Activated CD8-positive, alpha-beta memory T cell treated with anti-CD3 and anti-CD28 coated beads for 1 hour (primary cell): Measurements from ENCODE around the gene PIMREG.

Source experiments
- DNase-seq, 2 donors: peaks; one replicate each; pipeline ENCODE4 v3.0.0-alpha.2; 2020; ENCODE audit warnings: low read depth in 1 of 2; ENCODE audit errors: extremely low read depth in 1 of 2

The PIMREG gene, protein sequence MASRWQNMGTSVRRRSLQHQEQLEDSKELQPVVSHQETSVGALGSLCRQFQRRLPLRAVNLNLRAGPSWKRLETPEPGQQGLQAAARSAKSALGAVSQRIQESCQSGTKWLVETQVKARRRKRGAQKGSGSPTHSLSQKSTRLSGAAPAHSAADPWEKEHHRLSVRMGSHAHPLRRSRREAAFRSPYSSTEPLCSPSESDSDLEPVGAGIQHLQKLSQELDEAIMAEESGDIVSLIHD

DNA sequence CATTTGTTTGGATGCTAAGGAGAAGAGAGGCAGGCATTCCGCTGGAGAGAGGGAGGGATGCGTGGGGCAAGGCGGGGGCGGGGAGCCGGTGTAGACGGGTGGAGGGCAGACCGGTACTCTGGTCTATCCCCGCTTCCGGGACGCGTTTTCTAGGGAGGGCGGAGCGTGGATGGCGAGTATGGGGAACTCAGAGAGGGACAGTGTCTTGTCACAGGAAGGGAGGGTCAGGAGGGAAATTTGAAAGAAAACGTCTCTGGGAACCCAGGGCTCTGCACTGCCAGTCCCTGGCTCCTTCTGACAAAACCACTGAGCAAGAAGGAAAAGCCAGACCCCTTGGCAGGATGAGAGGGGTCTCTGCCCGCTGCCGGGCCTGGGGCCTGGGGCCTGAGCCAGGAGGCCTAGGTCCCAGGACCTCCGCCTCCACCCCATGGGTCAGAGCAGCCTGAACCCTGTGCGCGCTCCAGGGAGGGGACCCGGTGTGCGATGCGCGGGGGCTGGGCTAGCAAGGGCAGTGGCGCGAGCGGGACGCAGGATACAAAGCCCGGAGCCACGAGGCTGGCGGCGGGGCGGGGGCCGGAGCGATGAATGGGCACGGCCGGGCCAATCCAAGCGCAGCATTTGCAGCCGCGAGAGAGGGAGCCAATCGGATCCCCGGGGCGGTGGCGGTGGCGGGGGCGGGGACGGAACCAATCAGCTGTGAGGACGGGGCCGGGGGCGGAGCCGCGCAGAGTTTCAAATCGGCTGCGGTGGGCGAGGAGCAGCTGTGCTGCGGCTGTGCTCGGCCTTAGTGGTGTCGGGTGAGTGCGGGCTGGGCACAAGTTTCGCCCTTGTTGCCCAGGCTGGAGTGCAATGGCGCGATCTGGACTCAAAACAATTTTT lies at the start of gene PIMREG:
Gene PIMREG, plus strand, starts transcription at position 764 of the 879 bp plus-strand sequence. CDS start 656 bp downstream, outside the sequence.
- DNase-seq: peak; percentile 73 to 88

DNA sequence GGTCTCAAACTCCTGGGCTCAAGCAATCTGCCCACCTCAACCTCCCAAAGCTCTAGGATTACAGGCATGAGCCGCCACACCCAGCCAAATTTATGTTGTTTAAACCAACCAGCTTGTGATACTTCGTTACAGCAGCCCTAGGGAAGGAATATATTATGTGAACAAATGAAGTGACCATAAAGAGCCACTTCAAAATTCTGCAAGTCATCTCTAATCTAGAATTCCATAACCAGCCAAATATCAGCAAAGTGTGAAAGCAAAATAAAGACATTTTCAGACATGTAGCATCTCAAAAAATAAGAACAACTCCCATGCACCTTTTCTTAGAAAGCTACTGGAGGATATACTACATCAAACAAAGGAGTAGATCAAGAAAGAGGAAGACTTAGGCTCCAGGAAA lies 45.3 kb upstream of the PIMREG start:
- DNase-seq: no peak

DNA sequence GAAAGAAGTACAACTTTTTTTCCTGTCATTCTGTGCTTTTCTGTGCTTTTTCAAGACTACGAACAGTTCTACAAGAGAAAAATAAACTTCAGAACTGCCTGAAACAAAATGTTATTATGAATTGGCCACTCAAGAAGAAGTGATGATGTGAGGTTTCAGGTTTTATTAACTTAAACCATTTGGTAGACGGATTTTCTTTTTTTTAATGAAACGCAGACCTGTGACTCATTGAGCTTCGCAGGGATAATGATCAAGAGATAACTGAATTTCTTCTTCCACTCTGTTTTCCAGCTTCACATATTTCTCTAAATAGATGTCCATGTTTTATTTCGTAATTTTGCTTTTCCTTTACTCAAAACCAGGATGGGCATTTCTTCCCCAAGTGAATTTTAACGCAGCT lies 42.0 kb upstream of the PIMREG start:
- DNase-seq: no peak

DNA sequence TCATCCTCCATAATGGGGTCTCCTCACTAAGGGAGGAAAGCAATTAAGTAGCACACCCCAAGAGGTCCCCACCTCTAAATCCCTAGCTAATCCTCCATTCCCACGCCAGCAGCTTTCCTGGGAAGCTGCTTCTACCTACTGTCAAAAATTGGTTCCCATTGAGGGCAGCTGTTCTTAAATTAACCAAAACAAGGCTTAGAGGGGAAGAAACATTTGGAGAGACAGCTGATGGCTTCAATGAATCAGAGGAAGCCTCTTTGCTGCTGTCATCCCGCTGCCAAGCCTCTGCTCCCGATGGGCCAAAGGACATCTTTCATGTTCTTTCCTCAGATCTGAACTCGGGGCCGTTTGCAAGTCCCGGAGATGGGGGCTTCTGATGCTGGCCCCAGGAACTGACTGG lies 36.0 kb upstream of the PIMREG start:
- no peak for DNase-seq

DNA sequence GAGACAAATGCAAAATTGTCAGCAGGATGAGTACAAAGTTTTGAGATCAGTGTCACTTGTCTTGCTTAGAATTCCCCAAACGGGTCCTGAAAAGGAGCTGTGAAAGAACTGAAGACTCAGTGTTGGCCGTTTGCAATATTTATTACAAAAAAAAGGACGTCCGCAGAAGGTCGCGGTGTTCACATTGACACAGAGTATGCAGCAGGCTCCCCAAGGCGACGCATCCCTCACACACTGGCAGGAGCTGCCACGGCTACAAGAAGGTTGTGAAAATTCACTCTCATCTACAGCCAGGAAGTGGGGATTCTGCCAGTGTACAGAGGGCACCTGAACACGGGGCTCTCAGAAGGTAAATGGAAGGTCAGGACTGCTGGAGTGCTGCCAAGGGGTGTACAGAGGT lies 35.5 kb upstream of the PIMREG start:
- DNase-seq: no peak

DNA sequence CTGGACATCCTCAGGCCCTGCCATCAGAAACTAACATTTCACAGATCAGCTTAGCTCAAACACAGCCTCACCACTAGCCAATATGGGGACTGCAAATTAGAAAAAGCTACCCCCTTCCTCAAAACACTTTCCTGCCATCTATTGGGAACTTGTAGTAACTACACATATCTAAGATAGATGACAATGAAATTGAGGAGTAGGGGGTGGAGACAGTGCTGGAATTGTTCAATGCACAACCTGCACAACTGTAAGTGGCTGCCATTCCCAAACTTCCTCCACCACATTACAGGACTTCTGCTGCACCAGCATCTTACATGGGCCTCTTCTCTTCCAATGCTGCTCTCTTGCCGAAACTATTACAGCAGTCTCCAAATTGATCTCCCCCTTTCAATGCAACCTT lies 31.2 kb upstream of the PIMREG start:
- DNase-seq: no peak

DNA sequence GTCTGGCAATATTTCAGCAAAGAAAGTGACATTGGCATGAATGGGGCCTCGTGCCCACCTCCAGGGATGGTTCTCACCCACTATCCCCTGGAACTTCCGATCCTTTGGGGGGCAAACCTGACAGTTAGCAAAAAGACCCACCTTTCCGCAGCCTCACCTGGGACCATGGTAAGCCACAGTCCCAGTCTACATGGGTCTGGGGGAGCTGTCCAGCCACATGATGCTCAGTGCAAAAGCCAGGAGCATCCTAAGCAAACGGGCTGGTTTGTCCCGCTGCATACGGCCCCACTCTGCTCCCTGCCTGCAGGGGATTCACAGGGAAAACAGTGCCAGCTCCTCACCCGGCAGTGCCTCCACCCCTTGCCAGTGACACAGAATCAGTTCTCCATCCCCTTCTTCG lies 28.6 kb upstream of the PIMREG start:
- DNase-seq: no peak

DNA sequence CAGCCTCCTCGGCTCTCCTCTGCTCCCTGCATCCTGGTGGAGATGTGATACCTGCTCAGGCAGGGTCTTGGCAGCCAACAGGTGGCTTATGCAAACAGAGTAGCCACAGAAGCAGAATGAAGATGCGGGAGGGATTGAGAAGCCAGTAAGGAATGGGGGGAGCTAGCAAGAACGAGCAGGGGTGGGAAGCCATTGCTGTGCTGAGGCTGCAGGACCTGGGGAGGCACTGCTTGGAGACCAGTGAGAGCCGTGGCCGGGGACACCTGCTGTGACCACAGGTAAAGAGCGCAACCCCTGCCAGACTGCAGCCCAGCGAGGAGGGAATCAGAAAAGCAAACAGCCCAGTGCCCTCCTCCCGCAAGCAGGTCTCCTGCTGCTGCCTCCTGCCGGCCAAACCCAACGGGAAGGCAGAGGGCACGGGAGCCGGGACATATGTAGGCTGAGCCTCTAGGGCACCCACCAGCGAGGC lies 24.0 kb upstream of the PIMREG start:
- DNase-seq: no peak

DNA sequence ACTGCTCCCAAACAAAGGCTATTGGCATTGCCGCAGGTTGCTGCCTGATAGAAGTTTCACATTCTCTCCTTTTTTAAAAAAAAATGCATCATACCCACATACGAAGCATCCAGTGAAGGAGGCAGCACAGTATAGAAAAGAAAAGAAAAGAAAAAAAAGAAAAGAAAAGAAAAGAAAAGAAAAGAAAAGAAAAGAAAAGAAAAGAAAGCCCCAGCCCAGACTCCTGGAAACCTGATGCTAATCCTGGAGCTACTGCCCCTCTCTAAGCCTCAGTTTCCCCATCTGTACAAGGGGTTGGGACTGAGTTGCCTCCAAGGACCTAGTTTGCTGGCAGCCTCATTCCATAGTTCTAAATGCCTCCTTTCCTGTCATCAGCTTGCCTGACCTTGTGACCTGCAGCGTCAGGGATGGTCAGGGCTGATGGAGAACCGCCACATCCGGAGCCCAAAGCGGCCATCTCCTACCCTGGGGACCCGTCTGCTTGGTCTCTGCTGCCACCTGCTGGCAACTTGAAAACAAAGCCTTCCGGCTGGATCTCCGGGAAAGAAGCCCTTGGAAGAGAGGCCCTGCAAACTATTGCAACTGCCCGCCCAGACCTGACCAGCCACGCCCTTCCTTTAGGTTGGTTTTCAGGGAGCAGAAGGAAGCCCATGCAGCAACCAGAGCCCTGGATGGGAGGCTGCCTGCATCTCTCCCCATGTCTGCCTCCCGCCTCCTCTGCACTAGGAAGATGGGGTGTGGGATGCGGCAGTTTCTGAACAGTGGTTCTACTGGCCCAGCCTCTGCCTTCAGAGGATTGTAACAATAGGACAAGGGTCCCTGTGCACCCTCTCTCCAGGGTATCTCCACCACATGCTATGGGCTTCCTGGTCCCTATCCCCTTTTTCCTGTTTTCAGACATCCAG lies 22.3 kb upstream of the PIMREG start:
- DNase-seq: peak; percentile 33 to 62

DNA sequence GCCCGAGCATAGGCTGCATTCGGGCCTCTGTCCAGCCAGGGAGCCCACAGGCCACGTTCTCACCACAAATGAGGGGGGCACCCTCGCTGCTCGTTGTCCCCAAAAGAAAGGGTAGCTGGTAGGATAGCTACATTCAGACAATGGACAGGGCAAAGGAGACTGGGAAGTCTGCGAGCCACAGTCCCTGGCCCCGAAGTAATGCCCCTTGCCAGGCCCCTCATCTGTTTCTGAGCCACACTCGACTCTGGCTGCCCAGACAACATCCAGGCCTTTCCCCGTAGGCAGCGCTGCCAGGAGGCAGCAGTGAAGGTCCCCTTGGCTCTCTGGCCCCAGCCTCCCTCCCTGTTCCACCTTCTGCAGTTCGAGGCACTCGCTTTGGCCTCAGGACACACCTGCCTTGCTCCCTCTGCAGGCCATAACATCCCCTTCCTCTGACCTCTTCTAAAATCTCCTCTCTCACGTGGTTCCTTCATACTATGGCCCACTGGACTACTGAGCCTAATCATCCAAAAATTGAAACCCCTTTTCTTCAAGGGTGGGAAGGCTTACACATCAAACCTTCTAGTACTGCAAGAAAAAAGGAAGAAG lies 21.5 kb upstream of the PIMREG start:
- DNase-seq: no peak

DNA sequence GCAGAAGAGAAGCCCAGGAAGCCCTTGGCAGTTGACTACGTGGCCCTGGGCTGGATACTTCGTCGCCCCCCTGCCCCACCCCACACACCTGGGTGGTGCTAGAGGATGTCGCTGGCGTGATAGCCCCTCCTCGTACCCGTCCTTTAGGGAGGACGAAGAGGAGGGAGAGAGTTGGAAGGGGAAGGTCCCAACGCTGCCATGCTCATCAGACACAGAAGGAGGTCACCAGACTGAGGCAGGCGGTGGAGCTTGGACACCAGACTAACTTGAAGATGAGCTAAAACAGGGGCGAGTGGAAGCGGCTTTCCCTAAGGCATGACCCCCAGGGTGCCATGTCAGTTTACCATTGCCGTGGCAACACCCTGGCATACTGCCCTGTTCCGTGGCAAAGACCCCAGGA lies 20.3 kb upstream of the PIMREG start:
- no peak for DNase-seq

DNA sequence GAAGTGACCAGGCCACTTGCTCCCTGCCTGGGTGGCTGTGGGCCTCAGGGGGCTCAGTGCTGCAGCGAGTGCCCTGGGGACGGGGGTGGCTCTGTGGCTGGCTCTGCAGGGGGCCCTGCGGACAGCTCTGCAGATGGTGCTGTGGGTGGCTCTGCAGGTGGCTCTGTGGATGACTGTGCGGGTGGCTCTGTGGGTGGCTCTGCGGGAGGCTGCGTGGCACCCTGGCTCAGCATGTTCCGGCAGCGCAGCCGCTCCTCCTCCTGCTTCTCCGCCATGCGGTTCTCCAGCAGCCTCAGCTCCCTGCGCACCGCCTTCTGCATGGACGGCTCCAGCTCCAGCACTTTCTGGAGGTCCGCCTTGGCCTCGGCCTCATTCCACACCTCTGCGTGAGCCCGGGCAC lies 18.8 kb upstream of the PIMREG start:
- no peak for DNase-seq

DNA sequence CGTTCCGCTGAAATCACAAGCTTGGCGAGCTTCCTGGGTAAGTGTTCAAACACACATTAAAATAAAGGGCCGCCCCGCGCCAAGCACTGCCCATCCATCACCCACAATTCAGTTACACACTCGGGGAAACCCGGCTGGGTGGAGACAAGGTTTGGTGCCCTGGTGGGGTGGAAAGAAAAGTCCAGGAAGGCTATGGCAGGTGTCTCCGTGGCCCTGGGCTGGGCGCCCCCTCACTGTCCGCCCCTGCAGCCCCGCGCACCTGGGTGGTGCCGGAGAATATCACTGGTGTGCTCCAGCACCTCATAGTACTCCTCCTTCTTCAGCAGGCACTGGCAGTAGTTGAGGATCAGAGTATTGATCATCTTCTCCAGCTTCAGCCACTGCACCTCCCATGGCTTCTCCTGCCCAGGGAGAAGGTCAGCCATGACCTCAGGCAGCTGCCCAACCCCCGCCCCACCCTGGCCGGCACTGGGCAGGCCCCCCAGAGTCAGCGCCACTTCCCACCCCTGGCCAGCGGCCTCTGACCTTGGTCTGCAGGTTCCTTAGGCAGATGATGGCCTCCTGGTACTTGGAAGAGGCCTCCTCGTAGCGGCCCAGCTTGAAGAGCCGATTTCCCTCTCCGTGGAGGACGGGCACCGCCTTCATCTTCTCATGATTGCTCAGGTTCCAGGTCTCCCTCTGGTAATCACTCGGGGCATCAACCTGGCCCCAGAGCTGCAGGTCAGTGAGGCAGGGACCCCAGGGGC lies 17.7 kb upstream of the PIMREG start:
- no peak for DNase-seq

DNA sequence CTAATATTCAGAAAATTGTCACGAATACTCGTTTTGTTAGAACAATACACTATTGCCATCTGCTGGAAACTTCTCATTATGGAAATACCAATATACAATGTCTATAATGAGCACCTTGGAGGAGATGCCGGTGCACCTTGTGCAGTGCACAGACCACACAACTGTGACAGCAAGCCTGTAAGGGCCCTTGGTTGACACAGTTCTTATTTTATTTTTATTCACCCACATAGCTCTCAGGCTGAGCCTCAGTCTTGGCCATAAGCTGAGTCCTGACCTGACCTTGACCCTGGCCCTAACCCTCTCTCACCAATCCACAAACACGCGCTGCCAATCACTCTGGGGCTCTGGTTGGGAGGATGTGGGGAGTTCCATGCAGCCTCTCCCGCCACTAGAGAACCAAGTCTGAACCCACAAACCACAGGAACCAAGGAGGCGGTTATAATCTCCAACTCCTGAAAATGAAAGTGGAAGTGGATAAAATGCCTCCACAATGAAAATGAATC lies 16.9 kb upstream of the PIMREG start:
- DNase-seq: no peak

DNA sequence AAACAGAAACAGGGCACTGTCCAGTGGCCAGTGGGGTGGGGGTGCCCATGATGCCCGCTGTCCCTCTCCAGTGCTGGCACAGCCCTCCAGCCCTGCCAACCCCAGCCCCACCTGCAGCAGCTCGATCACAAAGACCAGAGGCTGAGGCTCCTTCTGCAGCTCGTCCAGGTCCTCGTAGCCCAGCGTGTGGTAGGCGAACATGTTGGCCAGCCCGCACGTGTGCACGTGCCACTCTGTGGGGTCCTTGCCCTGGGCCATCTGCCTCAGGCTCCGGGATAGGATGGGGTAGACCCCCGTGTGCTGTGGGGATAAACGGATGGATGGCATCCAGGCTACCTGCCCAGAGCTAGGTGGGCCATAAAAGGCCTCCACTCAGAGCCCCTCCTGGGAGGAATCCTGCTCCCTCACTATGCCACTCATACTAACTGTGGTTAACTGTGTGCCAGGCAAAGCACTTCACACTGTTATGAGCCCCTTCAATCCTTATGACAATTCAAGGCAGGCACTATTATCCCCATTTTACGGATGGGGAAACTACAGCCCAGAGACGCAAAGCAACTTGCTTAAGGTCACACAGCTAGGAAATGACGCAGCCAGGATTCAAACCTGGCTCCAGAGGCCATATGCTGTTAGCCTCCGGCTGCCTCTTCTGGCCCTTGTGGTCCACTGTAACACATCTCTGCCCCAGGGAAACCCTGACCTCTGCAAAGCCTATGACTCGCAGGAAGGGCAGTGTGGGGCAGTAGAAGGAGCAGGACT lies 15.9 kb upstream of the PIMREG start:
- no peak for DNase-seq

DNA sequence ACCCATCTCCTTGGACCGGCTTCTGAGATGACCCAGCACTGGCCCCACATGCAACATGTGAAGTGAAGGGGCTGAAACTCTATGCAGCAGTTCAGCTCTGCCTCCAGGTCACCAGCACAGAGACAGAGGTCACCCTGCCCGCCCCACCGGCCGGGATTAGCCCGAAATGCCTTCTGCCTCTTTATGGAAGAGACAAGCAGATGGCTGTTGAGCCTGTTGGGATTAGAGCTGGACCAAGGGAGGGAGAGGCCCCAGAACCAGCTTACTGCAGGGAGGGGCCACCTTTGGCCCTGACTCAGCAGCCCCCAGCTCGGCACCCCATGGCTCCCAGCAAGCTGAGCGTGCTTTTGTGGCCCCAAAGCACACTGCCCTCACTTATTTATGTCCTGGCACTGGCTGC lies 15.0 kb upstream of the PIMREG start:
- no peak for DNase-seq

DNA sequence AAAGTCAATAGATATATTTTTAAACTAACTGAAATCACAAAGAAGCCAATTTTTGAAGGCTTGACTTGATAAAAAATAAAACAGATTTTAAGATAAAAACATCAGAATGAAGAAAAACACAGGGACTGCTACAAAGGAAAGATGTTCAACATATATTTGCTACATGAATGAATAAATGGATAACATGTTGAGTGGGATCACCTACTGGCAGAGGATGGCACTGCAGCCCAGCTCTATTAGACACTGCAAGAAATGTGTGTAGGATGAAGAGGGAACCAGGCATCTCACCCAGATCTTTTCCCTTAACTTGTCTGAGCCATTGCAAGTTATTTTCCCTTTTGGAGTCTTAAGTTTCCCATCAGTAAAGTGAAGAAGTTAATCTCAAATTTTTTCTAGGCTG lies 13.5 kb upstream of the PIMREG start:
- DNase-seq: no peak

DNA sequence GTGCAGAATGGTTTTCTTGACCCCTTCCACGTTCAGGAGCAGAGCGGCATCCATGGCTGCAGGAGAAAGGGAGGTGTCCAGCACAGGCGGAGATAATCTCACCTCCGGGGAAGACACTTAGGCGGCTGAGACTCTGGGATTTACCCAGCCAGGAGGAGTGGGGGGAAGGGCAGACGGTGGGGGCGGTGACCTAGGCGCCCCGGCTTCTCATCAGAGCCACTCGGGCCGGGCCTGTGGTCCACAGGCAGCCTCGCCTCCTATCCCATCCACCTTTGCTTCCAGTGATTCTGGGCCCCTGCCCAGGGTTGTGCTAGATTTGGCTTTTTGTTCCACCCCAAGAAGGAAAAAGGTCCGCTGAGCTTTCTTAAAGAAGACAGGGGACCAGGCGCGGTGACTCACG lies 9.2 kb upstream of the PIMREG start, which contains the start of gene AIPL1:
Gene AIPL1, minus strand, starts transcription at position 71 of the 400 bp plus-strand sequence. Its CDS starts 17 bp downstream, at position 54.
- DNase-seq: no peak

DNA sequence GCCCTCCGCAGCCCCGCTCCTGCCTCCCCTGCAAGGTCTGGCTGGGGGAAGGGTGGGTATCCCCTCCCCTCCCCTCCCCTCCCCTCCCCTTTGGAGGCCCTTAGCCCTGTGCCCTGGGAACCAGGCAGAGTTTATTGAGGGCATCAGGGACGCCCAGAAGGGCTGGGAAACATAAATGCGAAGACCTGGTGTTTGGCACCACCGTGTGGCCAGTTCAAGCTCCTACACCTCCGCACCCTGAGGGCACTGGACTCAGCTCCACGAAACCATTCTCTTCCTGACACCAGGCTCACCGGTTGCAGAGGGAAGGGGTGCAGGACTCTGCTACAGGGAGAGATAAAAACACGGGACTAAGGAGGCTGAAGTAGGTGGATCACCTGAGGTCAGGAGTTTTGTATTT lies 8.3 kb upstream of the PIMREG start:
- peak; percentile 18 to 46 for DNase-seq
